SK-N-SH (cell line): Measurements from ENCODE around the gene FAM114A1. TPM values are rescaled to one million over a fixed set of nuclear protein-coding genes. Genes with fewer than 3 reads are reported as not detected.

Experiments
- CTCF ChIA-PET: fragments of 300-600, 350-600 bp; formaldehyde crosslinking; extraction: SDS; loops from one replicate; lab custom pipeline; 2021; lab: Yijun Ruan, JAX
- POLR2A ChIA-PET: fragments of 350-600 bp; sonication (Branson Sonifier 250); formaldehyde crosslinking; extraction: SDS; loops from one replicate; lab custom pipeline; 2020; ENCODE audit warnings: antibody characterized with exemption, inconsistent platforms; lab: Yijun Ruan, JAX
- DNase-seq: peaks from one replicate; pipeline ENCODE4 v3.0.0; 2012
- H2AFZ ChIP-seq: fragments of 200-600 bp; sonication (generic); 2 replicates; pipeline ENCODE4 v1.8.1; 2016; ENCODE audit warnings: antibody characterized with exemption, mild to moderate bottlenecking, low read depth
- H3F3A ChIP-seq: fragments of 200-600 bp; sonication (generic); replicated peaks from 2 replicates; pipeline ENCODE3; 2016; ENCODE audit warnings: antibody characterized with exemption, mild to moderate bottlenecking; ENCODE audit not compliant: insufficient read depth
- H3K27ac ChIP-seq, 2 experiments: fragments of 200-500 bp in 1 of 2; fragments of 200-600 bp in 1 of 2; sonication (Bioruptor generic) in 1 of 2; sonication (generic), shearing (Covaris generic) in 1 of 2; 2 replicates each; pipeline versions ENCODE4 v1.5.1 to v1.6.1; 2014 to 2016; ENCODE audit warnings: low read depth in 2 of 2, inconsistent platforms in 1 of 2, low read length in 1 of 2, mild to moderate bottlenecking in 1 of 2, mixed read lengths in 1 of 2
- H3K27me3 ChIP-seq: fragments of 200-600 bp; sonication (generic), shearing (Covaris generic); 2 replicates; pipeline ENCODE4 v1.6.1; 2016; ENCODE audit warnings: mixed run types; ENCODE audit not compliant: insufficient read depth
- H3K36me3 ChIP-seq, 2 experiments: fragments of 200-500 bp in 1 of 2; fragments of 200-600 bp in 1 of 2; sonication (Bioruptor generic) in 1 of 2; sonication (generic) in 1 of 2; replicated peaks in 1 of 2; 2 replicates each; pipeline versions ENCODE3 to v1.5.1; 2014 to 2016; ENCODE audit warnings: low read length in 1 of 2, mild to moderate bottlenecking in 1 of 2; ENCODE audit not compliant: insufficient read depth in 2 of 2, control insufficient read depth in 1 of 2
- H3K4me1 ChIP-seq, 2 experiments: fragments of 200-500 bp in 1 of 2; fragments of 200-600 bp in 1 of 2; sonication (Bioruptor generic) in 1 of 2; sonication (generic), shearing (Covaris generic) in 1 of 2; 2 replicates each; pipeline versions ENCODE4 v1.5.1 to v1.6.1; 2014 to 2016; ENCODE audit warnings: low read depth in 1 of 2, low read length in 1 of 2, mixed run types in 1 of 2; ENCODE audit not compliant: insufficient read depth in 2 of 2, control insufficient read depth in 1 of 2
- H3K4me2 ChIP-seq: fragments of 200-600 bp; sonication (generic), shearing (Covaris generic); 2 replicates; pipeline ENCODE4 v1.6.1; 2017; ENCODE audit warnings: mixed run types
- H3K4me3 ChIP-seq, 2 experiments: fragments of 200-500 bp in 1 of 2; fragments of 200-600 bp in 1 of 2; sonication (Bioruptor generic) in 1 of 2; sonication (generic), shearing (Covaris generic) in 1 of 2; 2 replicates each; pipeline versions ENCODE4 v1.5.1 to v1.8.1; 2014 to 2016; ENCODE audit warnings: low read depth in 2 of 2, inconsistent platforms in 1 of 2, low read length in 1 of 2, mild to moderate bottlenecking in 1 of 2, mixed read lengths in 1 of 2, moderate library complexity in 1 of 2
- H3K79me2 ChIP-seq: fragments of 200-600 bp; sonication (generic); 2 replicates; pipeline ENCODE4 v1.8.1; 2017; ENCODE audit warnings: mild to moderate bottlenecking; ENCODE audit not compliant: insufficient read depth
- H3K9ac ChIP-seq: fragments of 200-600 bp; sonication (generic); 2 replicates; pipeline ENCODE4 v1.6.1; 2017; ENCODE audit warnings: mixed run types
- H3K9me2 ChIP-seq: fragments of 200-600 bp; sonication (generic); 2 replicates; pipeline ENCODE4 v1.6.1; 2017; ENCODE audit warnings: mixed run types
- H3K9me3 ChIP-seq: fragments of 200-600 bp; sonication (generic); 2 replicates; pipeline ENCODE4 v1.6.1; 2017; ENCODE audit warnings: mixed run types, mild to moderate bottlenecking, moderate library complexity
- H4K20me1 ChIP-seq: fragments of 200-600 bp; sonication (generic); 2 replicates; pipeline ENCODE4 v1.6.1; 2017; ENCODE audit warnings: mild to moderate bottlenecking, mixed run types; ENCODE audit not compliant: insufficient read depth
- CHD2 ChIP-seq: fragments of 150-350 bp; IDR thresholded peaks from 2 replicates; pipeline ENCODE4 v1.6.1; 2018; ENCODE audit warnings: low read length; ENCODE audit not compliant: partially characterized antibody
- ELF1 ChIP-seq: IDR thresholded peaks from 2 replicates; pipeline ENCODE4 v1.4.0; 2012
- EP300 ChIP-seq, 2 experiments: IDR thresholded peaks; 2 replicates each; pipeline versions ENCODE4 v1.4.0 to v1.6.1; 2012; ENCODE audit warnings: borderline replicate concordance in 1 of 2, low read depth in 1 of 2, low read length in 1 of 2
- EZH2phosphoT487 ChIP-seq: fragments of 200-600 bp; sonication (generic); IDR thresholded peaks from 2 replicates; pipeline ENCODE4 v1.6.1; 2017; ENCODE audit warnings: low read depth, mixed run types, mild to moderate bottlenecking, antibody characterized with exemption, moderate library complexity, borderline replicate concordance
- FOSL2 ChIP-seq: IDR thresholded peaks from 2 replicates; pipeline ENCODE4 v1.4.0; 2012; ENCODE audit warnings: low read depth, mild to moderate bottlenecking, moderate library complexity, borderline replicate concordance
- FOXJ3 ChIP-seq: sonication (generic); formaldehyde crosslinking; IDR thresholded peaks from 2 replicates; pipeline ENCODE4 v1.5.1; 2020; ENCODE audit warnings: mild to moderate bottlenecking, missing genetic modification reagents
- FOXM1 ChIP-seq: IDR thresholded peaks from 2 replicates; pipeline ENCODE4 v1.4.0; 2012; ENCODE audit warnings: low read depth, mild to moderate bottlenecking
- GABPA ChIP-seq: IDR thresholded peaks from 2 replicates; pipeline ENCODE4 v1.4.0; 2012; ENCODE audit warnings: low read depth, mild to moderate bottlenecking
- MEF2A ChIP-seq: IDR thresholded peaks from 2 replicates; pipeline ENCODE4 v1.4.0; 2012; ENCODE audit warnings: low read depth, borderline replicate concordance
- RXRA ChIP-seq: IDR thresholded peaks from 2 replicates; pipeline ENCODE4 v1.4.0; 2012; ENCODE audit warnings: low read depth, mild to moderate bottlenecking, borderline replicate concordance
- SMC3 ChIP-seq: IDR thresholded peaks from 2 replicates; pipeline ENCODE4 v1.6.1; 2012; ENCODE audit warnings: low read depth, low read length, improper control_type of control experiment
- TCF12 ChIP-seq: IDR thresholded peaks from 2 replicates; pipeline ENCODE4 v1.4.0; 2012
- TEAD4 ChIP-seq: IDR thresholded peaks from 2 replicates; pipeline ENCODE4 v1.4.0; 2012; ENCODE audit warnings: mild to moderate bottlenecking, borderline replicate concordance; ENCODE audit not compliant: insufficient read depth
- WGBS: methylation state at CpG from one replicate; pipeline ENCODE4 v1.1.6; 2017; ENCODE audit warnings: low lambda C conversion rate; 5-methylcytosine and 5-hydroxymethylcytosine counted together
- polyA plus RNA-seq, 3 experiments: library from polyadenylated mRNA; depleted of rRNA; stranded (reverse); fragments of >200 nt; gene quantifications; 2 replicates each; pipeline ENCODE4 v1.2.3, GENCODE V29; 2012
- TF ChIP-seq, protein P1 (sequence below): IDR thresholded peaks from 2 replicates; pipeline ENCODE4; 2012
- TF ChIP-seq, protein P2 (sequence below): IDR thresholded peaks from 2 replicates; pipeline ENCODE4 v1.4.0; 2012; ENCODE audit warnings: low read depth, borderline replicate concordance
- TF ChIP-seq, protein P3 (sequence below): fragments of 150-350 bp; IDR thresholded peaks from 2 replicates; pipeline ENCODE4 v1.6.1; 2016; ENCODE audit warnings: mild to moderate bottlenecking, low read depth, low read length
- TF ChIP-seq, protein P4 (sequence below): IDR thresholded peaks from 2 replicates; pipeline ENCODE4 v1.6.1; 2012; ENCODE audit warnings: mild to moderate bottlenecking, low read depth, low read length, moderate library complexity

Gene FAM114A1
- polyA plus RNA-seq, 1 of the 3 experiments (the other 2 are of a cell fraction): 54.2 TPM

DNA sequence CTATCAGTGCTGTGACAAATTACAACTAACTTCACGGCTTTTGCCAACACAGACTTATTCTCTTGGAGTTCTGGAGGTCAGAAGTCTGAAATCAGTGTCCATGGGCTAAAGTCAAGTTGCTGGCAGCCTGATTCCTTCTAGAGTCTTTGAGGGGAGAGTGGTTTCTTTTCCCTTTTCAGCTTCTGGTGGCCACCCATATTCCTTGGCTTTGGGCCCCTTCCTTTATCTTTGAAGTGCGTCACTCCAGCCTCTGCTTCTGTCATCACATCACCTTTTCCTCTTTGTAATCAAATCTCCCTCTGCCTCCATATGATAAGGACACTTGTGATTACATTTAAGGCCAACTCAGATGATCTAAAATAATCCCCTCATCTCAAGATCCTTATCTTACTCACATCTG, 9.0 kb downstream of the FAM114A1 start:
- Histone ChIP-seq H3K4me1 (no peaks in the 10 kb centered on the region), H2AFZ (no peak overlapping the region), H3K79me2 (peaks cover 64% of the 10 kb centered on the region), H3K9me2 (no peaks in the 10 kb centered on the region), H3K27ac (no peak overlapping the region), H3K36me3 (peaks cover 3 to 23% of the 10 kb centered on the region in 2 experiments), H3K4me2 (no peak overlapping the region), H3K27me3 (no peaks in the 10 kb centered on the region), H3K4me3 (no peak overlapping the region), H3F3A (no peaks in the 10 kb centered on the region), H4K20me1 (peaks cover 37% of the 10 kb centered on the region), H3K9me3 (no peaks in the 10 kb centered on the region), H3K9ac (no peak overlapping the region)
- TF ChIP-seq EZH2phosphoT487 (no peak), FOXM1 (no peak), CHD2 (no peak), SMC3 (no peak), EP300 (IDR thresholded peaks at IDR 0.05; ENCODE audit: borderline replicate concordance in 1 of 2, low read depth in 1 of 2, low read length in 1 of 2) (no peak), FOSL2 (no peak), ELF1 (no peak), RXRA (no peak)
- TF ChIP-seq, protein P1, sequence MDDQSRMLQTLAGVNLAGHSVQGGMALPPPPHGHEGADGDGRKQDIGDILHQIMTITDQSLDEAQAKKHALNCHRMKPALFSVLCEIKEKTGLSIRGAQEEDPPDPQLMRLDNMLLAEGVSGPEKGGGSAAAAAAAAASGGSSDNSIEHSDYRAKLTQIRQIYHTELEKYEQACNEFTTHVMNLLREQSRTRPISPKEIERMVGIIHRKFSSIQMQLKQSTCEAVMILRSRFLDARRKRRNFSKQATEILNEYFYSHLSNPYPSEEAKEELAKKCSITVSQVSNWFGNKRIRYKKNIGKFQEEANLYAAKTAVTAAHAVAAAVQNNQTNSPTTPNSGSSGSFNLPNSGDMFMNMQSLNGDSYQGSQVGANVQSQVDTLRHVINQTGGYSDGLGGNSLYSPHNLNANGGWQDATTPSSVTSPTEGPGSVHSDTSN: no peak
- TF ChIP-seq, protein P2, sequence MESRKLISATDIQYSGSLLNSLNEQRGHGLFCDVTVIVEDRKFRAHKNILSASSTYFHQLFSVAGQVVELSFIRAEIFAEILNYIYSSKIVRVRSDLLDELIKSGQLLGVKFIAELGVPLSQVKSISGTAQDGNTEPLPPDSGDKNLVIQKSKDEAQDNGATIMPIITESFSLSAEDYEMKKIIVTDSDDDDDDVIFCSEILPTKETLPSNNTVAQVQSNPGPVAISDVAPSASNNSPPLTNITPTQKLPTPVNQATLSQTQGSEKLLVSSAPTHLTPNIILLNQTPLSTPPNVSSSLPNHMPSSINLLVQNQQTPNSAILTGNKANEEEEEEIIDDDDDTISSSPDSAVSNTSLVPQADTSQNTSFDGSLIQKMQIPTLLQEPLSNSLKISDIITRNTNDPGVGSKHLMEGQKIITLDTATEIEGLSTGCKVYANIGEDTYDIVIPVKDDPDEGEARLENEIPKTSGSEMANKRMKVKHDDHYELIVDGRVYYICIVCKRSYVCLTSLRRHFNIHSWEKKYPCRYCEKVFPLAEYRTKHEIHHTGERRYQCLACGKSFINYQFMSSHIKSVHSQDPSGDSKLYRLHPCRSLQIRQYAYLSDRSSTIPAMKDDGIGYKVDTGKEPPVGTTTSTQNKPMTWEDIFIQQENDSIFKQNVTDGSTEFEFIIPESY: no peak
- TF ChIP-seq, protein P3, sequence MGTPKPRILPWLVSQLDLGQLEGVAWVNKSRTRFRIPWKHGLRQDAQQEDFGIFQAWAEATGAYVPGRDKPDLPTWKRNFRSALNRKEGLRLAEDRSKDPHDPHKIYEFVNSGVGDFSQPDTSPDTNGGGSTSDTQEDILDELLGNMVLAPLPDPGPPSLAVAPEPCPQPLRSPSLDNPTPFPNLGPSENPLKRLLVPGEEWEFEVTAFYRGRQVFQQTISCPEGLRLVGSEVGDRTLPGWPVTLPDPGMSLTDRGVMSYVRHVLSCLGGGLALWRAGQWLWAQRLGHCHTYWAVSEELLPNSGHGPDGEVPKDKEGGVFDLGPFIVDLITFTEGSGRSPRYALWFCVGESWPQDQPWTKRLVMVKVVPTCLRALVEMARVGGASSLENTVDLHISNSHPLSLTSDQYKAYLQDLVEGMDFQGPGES: no peak
- POLR2A ChIA-PET: no interaction called here
- 92% methylated on average over 2 of the region's 2 CpGs for WGBS
- CTCF ChIA-PET: interaction anchor here (1.3 to 1.8 kb wide), 2 partner anchors 11 to 21 kb away, joined by 5 read pairs; no protein-coding TSS in a partner anchor
- no peak for DNase-seq

DNA sequence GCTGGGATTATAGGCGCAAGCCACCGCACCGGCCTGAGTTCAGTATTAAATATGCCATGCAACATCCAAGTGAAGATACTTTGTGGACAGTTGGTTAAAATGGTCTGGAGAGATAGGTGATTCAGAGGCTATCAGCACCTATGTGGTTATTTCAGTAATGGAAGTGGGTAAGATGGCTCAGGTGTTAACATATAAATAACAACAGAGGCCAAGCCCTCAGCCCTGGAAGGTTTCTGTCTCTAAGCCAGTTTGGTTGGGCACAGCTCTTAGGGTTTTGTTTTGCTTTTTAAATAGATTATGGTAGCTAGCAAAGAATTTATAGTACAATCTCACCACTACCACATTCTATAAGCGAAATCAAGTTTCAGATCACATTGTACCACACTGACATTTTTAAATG, 16.6 kb downstream of the FAM114A1 start:
- Histone ChIP-seq H3K79me2 (peaks cover 10% of the 10 kb centered on the region; the same call in 1 of the 2 replicates), H3F3A (peaks cover 19% of the 10 kb centered on the region), H3K36me3 (peaks cover 0 to 11% of the 10 kb centered on the region in 2 experiments), H3K4me3 (no peak overlapping the region), H3K4me2 (no peak overlapping the region), H3K27ac (no peak overlapping the region), H3K27me3 (no peaks in the 10 kb centered on the region), H3K9me3 (no peaks in the 10 kb centered on the region), H3K9me2 (no peaks in the 10 kb centered on the region), H3K9ac (no peak overlapping the region), H4K20me1 (peaks cover 7% of the 10 kb centered on the region), H2AFZ (no peak overlapping the region), H3K4me1 (peaks cover 0 to 6% of the 10 kb centered on the region in 2 experiments; a peak in 1 of 4 replicates)
- POLR2A ChIA-PET: no interaction called here
- WGBS: 100% methylated on average over 4 of the region's 4 CpGs
- CTCF ChIA-PET: interaction anchor here (1.0 to 2.0 kb wide), 2 partner anchors 9 to 251 kb away, joined by 3 to 7 read pairs; no protein-coding TSS in a partner anchor
- DNase-seq: no peak
- TF ChIP-seq TEAD4 (no peak), MEF2A (no peak), CHD2 (no peak), TCF12 (no peak), FOXJ3 (CRISPR knock-in tag) (no peak), GABPA (no peak), ELF1 (no peak)
- TF ChIP-seq, protein P3: no peak
- TF ChIP-seq, protein P1: no peak
- TF ChIP-seq, protein P4, sequence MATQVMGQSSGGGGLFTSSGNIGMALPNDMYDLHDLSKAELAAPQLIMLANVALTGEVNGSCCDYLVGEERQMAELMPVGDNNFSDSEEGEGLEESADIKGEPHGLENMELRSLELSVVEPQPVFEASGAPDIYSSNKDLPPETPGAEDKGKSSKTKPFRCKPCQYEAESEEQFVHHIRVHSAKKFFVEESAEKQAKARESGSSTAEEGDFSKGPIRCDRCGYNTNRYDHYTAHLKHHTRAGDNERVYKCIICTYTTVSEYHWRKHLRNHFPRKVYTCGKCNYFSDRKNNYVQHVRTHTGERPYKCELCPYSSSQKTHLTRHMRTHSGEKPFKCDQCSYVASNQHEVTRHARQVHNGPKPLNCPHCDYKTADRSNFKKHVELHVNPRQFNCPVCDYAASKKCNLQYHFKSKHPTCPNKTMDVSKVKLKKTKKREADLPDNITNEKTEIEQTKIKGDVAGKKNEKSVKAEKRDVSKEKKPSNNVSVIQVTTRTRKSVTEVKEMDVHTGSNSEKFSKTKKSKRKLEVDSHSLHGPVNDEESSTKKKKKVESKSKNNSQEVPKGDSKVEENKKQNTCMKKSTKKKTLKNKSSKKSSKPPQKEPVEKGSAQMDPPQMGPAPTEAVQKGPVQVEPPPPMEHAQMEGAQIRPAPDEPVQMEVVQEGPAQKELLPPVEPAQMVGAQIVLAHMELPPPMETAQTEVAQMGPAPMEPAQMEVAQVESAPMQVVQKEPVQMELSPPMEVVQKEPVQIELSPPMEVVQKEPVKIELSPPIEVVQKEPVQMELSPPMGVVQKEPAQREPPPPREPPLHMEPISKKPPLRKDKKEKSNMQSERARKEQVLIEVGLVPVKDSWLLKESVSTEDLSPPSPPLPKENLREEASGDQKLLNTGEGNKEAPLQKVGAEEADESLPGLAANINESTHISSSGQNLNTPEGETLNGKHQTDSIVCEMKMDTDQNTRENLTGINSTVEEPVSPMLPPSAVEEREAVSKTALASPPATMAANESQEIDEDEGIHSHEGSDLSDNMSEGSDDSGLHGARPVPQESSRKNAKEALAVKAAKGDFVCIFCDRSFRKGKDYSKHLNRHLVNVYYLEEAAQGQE: no peak
